ENCODE measurements around the gene UQCR11.

The UQCR11 gene

DNA sequence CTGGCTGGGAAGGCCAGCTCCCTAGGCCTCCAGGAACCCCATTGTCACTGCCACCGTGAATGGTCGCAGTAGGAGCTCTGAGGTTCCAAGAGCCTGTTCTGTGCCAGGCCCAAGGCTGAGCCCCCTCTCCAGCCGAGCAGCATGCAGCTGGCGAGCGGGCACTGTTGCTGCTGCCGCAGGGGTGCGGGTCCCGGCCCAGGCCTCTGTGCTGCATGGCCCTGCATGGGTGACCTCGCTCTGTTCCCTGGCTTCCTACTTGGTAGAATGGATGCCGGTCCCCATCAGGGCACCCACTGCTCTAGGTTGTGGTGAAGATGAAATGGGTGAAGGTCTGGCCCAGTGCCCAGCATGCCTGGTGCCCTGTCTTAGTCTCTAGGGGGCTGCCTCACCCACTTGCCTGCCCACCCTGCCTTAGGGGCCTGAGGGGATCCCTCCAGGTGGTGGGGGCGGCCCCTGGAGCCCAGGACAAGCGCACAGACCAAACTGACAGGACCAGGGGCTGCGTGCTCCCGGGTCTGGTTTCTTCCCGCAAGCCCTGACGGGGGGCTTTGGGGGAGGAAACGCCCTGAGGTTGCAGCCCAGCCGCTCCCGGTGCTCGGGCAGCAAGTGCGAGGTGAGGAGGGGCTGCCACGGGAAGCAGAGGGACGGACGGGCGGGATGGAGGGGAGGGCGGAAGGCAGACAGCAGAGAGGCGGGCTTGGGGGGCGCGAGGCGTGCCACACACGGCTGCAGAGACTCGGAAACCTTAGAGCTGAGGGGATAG lies 8.7 kb upstream of the UQCR11 start:
- DNase-seq: no peak

DNA sequence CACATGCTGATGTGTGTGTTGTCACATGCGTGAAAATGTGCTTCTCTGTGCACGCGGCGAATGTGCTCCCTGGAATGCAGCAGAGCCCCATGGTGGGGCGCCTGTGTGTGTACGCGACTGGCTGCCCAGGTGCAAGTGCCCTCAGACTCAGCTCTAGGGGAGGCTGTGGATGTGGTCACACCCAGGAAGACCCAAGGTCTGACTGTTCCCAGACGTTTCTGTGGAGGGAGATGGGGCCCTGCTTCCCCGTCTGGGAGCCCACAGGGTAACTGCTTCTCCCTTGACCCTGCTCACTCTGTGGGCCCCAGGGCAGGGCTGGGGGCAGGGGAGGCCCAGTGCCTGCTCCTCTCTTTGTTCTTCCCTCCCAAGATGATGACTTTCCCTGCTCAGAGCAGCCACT lies 7.9 kb upstream of the UQCR11 start:
- DNase-seq: no peak

DNA sequence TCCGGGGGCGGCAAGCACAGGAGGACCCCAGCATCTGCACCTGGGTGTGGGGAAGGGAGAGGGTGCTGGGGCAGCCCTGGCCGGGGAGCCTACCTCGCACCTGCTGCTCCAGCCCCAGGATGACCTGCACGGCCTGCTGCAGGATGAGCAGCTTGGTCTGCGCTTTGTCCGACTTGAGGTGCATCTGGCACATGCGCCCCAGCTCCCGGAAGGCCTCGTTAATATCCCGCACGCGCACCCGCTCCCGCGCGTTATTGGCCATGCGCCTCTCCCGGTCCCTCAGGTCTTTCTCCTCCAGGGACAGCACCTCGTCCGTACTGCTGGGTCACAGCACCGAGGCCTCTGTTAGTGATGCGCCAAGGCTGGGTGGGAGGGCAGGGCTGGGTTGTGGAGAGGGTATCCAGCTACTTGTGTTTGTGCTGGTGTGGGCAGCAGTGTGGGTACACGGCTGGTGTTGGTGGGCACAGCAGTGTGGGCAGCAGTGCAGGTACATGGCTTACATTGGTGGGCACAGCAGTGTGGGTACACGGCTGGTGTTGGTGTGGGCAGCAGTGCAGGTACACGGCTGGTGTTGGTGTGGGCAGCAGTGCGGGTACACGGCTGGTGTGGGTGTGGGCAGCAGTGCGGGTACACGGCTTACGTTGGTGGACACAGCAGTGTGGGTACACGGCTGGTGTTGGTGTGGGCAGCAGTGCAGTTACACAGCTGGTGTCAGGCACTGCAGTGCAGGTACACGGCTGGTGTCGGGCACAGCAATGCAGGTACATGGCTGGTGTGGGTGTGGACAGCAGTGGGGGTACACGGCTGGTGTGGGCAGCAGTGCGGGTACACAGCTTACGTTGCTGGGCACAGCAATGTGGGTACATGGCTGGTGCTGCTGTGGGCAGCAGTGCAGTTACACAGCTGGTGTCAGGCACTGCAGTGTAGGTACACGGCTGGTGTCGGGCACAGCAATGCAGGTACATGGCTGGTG lies 7.1 kb upstream of the UQCR11 start:
- DNase-seq: no peak

DNA sequence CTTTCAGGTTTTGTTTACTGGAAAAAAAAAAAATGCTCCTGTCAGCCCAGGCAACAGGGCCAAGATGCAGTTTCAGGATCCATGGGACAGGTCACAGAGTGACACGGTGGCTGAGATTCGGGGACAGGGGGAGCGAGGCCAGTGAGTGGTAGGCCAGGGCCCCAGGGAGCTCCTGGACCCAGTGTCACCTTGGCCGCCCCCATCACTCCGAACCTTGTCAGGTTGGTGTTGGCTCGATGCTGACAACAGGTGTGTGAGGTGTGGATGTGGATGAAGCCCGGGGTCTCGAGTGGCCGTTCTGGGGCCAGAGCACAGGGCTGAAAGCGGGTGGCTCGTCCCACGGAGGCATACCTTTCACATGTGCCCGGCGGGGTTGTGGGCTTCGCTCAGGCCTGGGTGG lies 6.1 kb upstream of the UQCR11 start:
- DNase-seq: no peak

DNA sequence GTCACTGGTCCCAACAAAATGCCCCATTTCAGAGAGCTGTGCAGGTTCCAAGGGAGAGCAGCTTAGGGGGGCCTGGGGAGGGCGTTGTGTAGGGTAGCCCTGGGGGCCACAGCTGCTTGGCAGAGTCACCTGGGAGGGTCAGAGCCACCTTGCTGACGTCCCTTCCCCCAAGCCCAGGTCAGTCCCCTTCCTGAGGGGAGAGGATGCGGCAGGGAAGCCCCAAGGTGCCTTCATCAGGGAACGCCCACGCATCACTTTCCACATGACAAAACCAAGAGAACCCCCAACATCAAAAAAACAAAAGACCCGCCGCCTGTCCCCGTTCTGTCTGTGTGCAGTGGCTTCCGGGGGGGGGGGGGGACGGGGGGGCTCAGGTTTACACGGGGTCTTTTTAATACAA lies 5.3 kb upstream of the UQCR11 start:
- DNase-seq: no peak

DNA sequence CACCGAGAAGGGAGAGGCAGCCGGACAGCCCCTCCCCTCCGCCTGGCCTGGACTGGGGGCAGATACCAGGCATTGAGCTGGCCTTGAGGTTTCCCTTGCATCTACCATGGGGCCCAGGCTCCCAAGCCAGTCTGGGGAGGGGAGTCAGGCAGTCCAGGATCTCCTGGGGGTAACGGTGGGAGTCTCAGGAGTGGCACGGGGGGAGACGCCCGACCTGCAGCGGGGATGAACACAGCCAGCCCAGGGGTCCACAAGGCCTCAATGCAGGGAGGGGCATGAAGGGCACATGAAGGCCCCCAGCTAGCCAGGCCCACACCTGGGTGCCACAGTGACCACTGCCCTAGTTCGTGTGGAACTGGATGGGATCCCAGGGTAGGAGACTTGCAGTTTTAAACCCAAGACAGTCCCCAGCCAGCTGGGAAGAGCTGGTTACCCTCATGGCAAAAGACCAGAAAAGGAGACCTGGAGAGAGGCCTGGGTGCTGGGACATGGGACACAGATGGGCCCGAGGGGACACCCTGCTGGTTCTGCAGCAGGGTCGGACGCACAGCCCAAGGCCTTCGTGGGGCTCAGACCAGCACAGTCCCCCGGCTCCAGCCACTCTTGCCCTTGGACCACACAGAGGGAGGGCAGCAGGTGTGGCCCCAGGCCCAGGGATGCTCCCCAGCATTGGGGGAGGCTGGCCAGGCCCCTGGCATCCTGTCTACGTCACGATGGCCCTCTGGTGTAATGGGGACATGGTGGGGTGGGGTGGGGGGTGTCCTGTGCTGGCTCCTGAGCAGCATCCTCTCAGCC lies 4.6 kb upstream of the UQCR11 start:
- no peak for DNase-seq

DNA sequence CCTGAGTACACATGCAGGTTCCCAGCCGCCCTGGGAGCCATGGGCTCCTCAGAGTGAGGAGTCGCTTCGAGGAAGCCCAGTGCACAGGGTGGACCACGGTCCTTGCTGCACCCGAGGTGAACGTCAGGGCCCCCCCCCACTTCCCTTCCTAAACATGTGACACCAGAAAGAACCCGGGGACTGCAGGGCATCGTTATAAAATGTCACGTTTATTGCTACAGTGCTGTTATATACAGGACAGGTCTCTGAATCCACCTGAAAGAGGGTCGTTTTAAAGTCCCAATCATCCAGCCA lies 3.8 kb upstream of the UQCR11 start:
- DNase-seq: no peak

DNA sequence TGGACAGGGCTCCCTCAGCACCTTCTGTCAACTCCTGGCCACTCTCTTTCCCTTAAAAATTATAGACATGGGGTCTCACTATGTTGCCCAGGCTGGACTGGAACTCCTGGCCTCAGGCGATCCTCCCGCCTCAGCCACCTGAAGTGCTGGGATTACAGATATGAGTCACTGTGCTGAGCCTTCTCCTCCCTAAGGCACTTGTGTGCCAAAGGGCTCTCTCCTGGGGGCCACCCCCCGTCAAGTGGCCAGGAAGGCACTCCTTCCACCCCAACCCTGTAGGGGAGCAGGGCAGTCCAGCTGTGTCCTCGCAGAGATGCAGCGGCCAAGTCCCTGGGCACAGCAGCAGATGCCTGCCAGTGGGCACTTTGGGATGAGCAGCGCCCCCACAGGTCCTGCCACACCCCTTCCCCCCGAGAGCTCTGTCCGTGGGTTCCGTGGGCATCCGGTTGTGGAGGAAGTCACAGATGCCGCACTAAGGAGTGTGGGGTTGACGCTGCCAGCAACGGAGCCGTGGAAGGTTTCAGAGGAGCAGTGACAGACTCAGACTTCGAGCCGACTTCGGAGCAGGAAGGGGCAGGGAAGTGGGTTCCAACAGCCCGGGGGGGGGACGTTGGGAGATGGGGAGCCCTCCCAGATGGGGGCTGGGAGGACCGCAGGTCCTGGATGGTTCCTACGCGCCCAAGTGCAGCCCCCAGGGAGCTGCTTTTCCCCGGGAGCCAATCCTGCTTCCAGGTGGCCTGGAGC lies 3.3 kb upstream of the UQCR11 start:
- peak; percentile 60 for DNase-seq

DNA sequence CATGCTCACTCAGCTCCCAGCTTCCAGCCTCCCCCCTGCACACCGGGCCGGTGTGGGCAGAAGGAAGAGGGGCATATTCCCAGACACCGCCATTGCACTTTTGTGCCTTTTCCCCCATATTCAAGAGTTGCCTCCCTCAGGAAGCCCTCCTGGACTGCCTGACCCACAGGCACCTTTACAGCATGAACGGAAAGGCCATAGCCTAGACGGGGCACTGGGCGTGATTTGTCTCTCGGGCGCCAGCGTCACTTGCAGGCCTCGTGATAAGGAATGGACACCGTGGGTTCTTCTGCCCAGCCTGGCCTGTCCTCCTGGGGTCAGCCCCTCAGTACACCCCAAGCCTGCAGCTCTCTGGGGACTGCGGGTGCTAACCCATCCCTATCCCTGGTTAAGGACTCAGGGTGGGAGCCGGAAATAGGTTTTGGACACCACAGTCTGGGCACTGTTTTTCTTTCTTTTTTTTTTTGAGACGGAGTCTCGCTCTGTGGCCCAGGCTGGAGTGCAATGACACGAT lies 933 bp upstream of the UQCR11 start:
- no peak for DNase-seq

DNA sequence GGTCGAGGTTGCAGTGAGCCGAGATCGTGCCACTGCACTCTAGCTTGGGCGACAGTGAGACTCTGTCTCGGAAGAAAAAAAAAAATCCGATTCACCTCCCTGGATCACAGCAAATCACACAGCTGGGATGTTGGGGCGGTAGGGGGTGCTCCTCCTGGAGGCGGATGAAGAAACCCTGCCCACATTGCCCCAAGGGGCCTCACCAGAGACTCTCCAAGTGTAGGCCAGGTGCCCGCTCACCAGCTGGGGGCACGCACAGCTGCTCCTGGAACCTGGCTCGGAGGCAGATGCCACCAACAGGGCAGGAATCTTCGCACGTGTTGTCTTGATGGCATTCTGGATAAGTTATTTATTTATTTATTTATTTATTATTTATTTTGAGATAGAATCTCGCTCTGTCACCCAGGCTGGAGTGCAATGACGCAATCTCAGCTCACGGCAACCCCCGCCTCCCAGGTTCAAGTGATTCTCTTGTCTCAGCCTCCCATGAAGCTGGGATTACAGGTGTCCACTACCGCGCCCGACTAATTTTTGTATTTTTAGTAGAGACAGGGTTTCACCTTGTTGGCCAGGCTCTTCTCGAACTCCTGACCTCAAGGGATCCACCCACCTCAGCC lies 3.1 kb downstream of the UQCR11 start:
- DNase-seq: no peak

DNA sequence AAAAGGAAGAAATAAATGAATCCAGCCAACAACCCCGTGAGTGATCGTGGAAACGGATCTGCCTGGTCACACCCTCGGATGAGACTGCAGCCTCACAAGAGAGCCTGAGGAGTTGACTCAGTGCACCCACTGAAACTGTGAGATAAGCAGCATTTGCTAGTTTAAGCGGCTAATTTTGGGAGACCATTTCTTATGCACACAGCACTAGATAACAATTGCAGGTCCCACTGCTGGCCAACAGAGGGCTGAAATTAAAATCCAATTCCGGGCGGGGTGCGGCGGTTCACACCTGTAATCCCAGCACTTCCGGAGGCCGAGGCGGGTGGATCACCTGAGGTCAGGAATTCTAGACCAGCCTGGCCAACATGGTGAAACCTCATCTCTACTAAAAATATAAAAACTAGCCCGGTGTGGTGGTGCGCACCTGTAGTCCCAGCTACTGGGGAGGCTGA lies 3.6 kb downstream of the UQCR11 start:
- no peak for DNase-seq

DNA sequence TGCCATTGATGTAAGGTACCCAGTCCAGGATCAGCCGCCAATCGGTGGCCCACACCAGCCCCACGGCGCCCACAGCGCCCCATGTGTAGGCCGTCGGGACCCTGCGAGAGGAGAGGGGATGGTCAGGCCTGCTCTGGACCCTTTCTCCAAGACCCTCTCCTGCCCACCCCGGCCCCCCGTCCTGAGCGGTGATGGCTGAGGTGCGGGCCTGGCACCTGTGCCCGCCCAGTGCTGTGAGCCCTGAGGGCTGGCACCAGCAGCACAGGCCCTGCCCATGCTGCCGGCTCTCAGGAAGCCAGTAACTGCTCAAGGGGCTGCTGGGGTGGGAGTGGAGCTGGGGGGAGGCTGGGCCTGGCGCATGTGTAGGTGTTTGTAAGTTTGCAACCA lies 5.8 kb downstream of the UQCR11 start:
- no peak for DNase-seq

DNA sequence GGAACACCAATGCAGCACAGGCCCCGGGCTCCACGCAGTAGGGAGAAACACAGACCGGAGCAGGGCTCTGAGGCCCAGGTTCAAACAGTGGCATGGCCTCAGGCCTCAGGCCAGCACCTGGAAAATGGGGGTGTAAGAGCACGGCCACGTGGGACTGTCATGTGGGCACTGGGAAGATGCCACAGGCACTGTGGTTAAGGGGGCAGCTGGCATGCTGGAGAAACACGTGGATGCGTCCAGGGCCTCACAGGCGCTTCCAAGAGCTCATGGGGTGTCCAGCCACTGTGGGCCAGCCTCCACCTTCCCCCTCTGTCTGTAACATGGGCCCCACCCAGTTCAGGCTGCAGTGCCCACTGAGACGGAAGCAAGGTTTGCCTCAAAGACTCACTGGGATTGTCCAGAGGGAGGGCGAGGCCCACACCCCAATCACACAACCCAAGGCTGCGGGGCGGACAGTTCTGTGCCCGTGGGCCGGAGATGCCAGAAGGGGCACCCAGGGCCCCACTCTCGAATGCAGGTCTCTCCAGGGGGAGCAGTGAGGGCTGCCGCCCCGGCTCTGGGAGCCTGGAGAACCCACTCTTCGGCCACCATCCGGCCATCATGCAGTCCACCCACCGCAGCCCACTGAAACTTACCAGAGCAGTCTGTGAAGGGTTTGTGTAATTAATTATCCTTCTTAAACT lies 6.3 kb downstream of the UQCR11 start:
- no peak for DNase-seq

DNA sequence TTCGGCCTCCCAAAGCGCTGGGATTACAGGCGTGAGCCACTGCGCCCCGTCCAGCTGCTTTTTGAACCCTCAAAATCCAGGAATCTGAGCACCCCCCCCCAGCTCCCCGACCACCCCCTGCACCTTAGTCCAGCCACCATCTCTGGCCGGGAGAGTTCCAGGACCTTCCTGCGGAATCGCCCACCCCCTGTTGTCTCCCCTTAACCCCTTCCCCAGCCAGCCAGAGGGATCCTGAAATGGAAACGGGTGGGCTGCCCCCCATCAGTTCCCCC lies 11.8 kb downstream of the UQCR11 start:
- DNase-seq: no peak

DNA sequence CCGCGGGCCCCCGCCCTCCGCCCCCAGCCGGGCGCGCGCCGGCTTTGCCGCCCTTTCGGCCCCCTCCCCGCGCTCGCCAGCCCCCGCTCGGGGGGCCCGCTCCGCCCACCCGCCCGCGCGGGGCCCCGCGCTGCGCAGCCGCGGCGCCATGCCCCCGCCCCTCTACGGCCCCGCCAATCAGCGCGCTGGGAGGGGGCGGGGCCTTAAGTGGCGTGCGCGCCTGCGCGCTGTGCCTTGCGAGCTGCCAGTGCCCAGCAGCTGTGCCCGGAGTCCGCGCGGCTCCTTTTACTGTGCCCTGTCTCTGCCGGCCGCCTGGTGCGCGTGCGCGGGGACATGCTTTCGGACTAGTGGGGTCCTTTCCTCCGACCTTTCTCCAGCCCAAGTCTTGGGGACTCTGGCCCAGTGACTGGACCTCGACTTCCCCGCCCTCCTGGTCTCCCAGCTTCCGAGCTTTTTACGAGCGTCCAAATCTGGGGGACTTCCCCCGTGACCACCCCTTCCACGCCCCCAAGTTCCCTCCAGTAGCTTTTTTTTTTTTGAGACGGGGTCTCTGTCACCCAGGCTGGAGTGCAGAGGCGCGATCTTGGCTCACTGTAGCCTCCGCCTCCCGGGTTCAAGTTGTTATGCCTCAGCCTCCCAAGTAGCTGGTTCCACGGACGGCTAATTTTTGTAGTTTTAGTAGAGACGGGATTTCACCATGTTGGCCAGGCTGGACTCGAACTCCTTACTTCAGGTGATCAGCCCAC lies 12.3 kb downstream of the UQCR11 start, which contains the start of gene MBD3:
TSS of gene MBD3 (minus strand) at position 111 of the 746 bp plus-strand sequence. CDS start 234 bp downstream, outside the sequence.
- DNase-seq: peak; percentile 93

DNA sequence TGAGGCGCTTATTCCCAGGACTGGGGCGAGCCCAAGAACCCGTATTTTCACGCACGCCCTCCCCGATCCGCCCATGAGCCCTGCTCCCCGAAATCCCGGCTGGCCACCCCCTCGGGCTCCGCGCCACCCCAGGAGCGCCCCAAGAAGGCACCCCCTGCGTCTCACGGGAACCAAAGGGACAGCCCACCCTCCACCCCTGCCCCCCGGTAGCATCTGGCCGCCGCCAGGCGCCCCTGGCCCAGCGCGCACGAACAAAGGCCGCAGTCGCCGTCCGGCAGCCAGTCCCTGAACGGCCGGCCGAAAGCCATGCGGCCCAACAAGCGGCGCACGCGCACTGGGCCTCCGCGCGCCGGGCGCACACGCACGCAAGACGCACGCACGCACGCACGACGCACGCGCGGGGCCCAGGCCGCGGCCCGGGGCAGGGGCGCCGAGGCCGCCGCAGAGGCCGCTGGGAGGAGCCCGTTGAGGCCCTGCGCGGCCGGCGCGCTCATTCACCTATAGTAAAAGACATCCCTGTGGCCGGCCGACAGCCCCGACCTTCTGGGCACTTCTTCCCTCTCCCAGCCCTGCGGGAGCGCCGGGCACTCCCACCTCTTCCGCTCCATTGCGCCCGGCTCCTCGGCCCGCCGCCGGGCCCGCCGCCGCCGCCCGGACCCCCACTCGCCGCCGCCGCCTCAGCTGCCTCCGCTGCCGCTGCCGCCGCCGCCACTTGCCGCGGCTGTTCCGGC lies 13.1 kb downstream of the UQCR11 start:
- peak; percentile 87 for DNase-seq

DNA sequence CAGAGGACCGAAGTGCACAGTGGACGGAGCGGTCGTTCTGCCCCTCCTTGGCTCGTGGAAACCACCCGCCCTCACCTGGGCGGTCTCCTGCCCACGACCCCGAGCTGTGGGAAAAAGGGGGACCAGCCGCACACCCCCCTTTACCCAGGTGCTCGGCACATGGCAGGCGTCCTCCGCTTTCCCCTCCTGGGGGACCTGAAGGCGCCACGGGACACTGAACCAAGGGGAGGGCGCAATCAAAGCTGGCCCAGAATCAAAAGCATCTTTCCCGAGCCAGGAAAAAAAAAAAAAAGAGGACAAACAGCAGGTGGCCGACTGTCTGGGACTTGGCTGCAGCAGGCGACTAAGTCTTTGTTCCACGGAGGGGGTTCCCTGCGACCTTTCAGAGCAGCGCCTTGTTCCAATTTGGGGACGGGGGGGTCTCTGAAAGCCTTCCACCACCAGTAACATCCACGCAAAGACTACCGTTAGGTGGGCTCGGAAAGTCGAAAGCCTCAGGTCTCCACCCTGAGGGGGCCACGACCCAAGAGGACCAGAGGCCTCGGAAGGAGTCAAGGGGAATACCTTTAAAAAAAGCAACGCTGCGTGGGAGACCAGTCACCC lies 13.7 kb downstream of the UQCR11 start:
- DNase-seq: no peak

DNA sequence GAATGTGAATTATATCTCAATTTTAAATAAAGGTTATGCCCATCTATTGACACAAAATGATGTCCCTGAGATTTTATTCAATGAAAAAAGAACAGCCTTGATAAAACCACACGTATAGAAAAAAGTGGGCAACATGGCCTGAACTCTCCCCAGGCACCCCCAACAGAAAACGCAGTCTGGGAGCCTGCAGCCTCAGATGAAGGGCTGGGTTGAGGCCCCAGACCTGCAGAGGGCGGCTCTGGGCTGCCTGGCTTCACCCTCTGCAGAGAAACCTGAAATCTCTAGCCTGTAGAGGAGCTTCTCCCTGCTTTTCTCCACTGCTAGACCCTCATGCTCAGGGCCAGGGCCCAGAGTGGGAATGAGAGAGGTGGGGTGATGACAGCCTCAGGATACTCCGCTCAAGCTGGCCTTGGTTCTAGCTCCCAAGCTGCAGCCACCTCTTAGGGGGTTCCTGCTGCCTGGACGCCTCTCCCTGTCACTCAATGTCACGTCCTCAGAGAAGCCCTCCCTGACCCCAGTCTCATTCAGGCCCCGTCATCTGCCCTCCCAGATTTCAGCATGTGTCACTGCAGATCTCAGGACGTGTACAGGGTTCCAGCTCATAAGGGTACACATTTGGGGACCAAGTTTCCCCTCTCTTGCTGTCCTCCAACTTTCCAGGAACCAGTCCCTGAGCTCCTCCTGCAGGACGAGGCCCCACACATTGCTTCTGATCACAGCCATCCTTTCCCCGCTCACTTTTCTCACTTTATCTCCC lies 14.4 kb downstream of the UQCR11 start:
- DNase-seq: no peak

DNA sequence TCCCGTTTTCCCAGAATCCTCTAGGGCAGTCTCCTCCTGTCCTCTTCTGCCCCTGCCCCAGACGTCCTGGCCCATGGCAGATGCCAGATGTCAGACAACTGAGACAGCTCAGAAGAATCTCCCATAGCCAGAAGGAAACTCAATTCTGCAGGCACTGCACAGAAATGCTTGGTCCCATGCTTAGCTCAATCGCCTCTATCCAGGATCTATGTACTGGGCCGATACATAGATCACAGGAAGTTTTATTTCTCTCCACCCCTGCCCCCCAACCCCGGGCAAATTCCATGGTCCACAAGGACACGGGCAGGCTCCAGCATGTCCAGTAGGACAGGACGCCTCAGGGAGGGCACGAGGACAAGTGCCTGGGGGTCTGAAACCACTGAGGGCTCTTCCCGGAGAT lies 17.4 kb downstream of the UQCR11 start:
- no peak for DNase-seq

All from T1000 (cell line).